GM12873 (cell line): ENCODE results near the gene NEU4.

Source experiments
- CTCF ChIP-seq: IDR thresholded peaks from 2 replicates; pipeline ENCODE4 v1.5.1; 2012; ENCODE audit warnings: low read depth, mild to moderate bottlenecking, moderate library complexity, low read length, control low read depth; ENCODE audit not compliant: insufficient read depth; ENCODE audit errors: missing control alignments

NEU4 gene

DNA sequence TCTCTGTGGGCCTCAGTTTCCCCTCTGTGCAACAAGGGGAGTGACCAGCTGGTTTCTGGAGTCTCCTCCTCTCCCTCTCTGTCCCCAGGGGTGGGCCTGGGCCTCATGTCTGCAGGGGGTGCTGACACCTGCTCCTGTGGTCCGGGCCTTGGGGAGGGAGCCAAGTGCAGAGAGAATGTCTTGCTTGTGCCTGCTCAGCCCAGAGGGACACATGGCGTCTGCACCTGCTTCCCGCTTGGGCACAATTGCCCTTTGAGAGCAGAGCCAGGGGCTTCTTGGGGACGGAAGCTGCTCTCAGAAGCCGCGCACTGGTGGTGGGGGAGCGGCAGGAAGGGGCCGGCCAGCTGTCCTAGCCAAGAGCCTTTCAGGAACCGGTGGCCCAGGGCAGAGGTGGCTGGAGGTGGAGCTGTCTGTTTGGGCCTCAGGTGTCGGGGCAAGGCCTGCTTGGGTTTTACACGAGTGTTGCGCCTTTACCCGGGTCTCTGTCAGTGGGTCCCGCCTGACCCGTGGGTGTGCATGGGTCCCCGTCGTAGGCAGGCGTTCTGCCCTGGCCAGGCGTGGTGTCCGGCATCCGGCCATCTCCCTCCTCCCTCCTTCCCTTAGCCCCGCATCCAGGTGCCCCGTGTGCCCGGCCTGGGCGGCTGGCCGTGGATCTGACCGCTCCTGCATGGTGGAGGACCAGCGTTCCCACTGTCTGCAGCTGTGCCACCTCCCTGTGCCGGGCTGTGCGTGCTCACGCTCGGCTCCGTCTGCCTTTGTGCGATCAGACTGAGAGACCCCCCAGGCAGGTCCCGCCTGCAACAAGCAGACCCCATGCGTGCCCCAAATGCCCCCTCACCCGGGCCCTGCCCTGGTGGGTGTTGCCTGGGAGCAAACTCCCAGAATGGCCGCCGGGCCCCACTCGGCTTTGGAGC, 4.0 kb downstream of the NEU4 start:
- TF ChIP-seq CTCF, result no peak

DNA sequence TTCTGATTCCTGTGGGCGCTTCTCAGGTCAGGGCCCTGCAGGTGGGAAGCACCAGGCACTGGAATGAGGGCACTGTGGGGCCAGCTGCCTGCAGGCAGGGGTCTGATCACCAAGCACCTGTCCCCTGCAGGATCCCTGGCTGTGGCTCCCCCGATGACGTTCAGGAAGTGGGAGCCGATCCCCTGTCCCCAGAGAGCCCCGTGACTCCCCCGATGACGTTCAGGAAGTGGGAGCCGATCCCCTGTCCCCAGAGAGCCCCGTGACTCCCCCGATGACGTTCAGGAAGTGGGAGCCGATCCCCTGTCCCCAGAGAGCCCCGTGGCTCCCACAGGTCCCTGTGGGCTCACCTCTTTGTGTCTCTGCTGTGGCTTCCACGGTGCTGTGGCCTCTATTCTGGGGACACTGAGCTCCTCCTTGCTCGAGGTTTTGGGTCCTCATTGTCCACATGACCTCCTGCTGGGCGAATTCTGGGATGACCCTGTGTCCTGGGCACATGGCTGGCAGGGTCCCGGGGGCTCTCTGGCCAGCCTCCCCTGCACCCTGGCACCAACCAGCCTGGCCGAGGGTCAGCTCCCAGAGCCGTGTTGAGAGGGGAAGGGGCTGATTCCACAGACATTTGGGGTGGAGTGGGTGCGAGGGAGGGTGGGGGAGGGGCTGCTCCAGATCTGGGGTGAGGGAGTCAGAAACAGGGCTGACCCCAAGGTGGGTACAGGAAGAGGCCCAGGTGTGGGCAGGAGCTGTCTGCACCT, 4.8 kb downstream of the NEU4 start:
- no peak for TF ChIP-seq CTCF

DNA sequence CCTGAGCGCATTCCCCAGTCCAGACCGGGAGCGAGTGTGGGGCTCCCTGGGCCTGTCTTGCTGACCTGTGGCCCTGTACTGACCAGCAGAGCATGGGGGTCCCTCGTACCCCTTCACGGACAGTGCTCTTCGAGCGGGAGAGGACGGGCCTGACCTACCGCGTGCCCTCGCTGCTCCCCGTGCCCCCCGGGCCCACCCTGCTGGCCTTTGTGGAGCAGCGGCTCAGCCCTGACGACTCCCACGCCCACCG, 5.3 kb downstream of the NEU4 start:
- no peak for TF ChIP-seq CTCF

- TF ChIP-seq CTCF, result no peak
These were observed 5.9 kb downstream of the NEU4 start for GRCh38 chr2:241814643-241815476.

- TF ChIP-seq CTCF, result no peak
These were observed 6.8 kb downstream of the NEU4 start for GRCh38 chr2:241815477-241816430.

- TF ChIP-seq CTCF, result no peak
These were observed 7.6 kb downstream of the NEU4 start for GRCh38 chr2:241816431-241817121.
